H1 (cell line): ENCODE results near the gene USPL1. TPM values are rescaled to one million over a fixed set of nuclear protein-coding genes. Genes with fewer than 3 reads are reported as not detected.

Source experiments
- CTCF ChIA-PET: fragments of 300-600 bp; sonication (Branson Sonifier 250); formaldehyde crosslinking; loops from one replicate; lab custom pipeline; 2021; ENCODE audit not compliant: partially characterized antibody; lab: Charles Lee
- POLR2A ChIA-PET: fragments of 300-600 bp; sonication (Branson Sonifier 250); formaldehyde crosslinking; loops from one replicate; lab custom pipeline; 2021; ENCODE audit warnings: inconsistent platforms; ENCODE audit not compliant: partially characterized antibody; lab: Charles Lee
- DNase-seq, 2 experiments: peaks; one replicate each; pipeline versions ENCODE4 v3.0.0 to v3.0.0-alpha.2; 2010 to 2022; ENCODE audit warnings: low spot score in 2 of 2, low read depth in 1 of 2, mixed read lengths in 1 of 2
- FAIRE-seq: peaks from 2 replicates; lab custom pipeline; 2011; peaks lifted over from hg19 to GRCh38; lab: Jason Lieb, UNC
- H2AFZ ChIP-seq: 2 replicates; pipeline ENCODE4 v1.8.1; 2012; ENCODE audit warnings: low read length, inconsistent platforms
- H2AK5ac ChIP-seq: 2 replicates; pipeline ENCODE4 v1.6.1; 2013; ENCODE audit warnings: low read depth, low read length
- H2BK120ac ChIP-seq: replicated peaks from 2 replicates; pipeline ENCODE3; 2013; ENCODE audit warnings: low read depth, low read length, inconsistent platforms
- H2BK12ac ChIP-seq: 2 replicates; pipeline ENCODE4 v1.6.1; 2013; ENCODE audit warnings: low read depth, low read length
- H2BK15ac ChIP-seq: 2 replicates; pipeline ENCODE4 v1.6.1; 2013; ENCODE audit warnings: low read length
- H2BK20ac ChIP-seq: 2 replicates; pipeline ENCODE4 v1.6.1; 2013; ENCODE audit warnings: low read length
- H2BK5ac ChIP-seq: 2 replicates; pipeline ENCODE4 v1.6.1; 2013; ENCODE audit warnings: low read depth, low read length
- H3K14ac ChIP-seq: 2 replicates; pipeline ENCODE4 v1.6.1; 2013; ENCODE audit warnings: inconsistent platforms; ENCODE audit not compliant: insufficient read length
- H3K18ac ChIP-seq: 2 replicates; pipeline ENCODE4 v1.6.1; 2013; ENCODE audit warnings: low read length; ENCODE audit errors: extremely low read depth
- H3K23ac ChIP-seq: 2 replicates; pipeline ENCODE4 v1.6.1; 2013; ENCODE audit warnings: inconsistent platforms; ENCODE audit not compliant: insufficient read length
- H3K23me2 ChIP-seq: 2 replicates; pipeline ENCODE4 v1.6.1; 2013; ENCODE audit warnings: low read depth, low read length
- H3K27ac ChIP-seq: 2 replicates; pipeline ENCODE4 v1.6.1; 2011; ENCODE audit warnings: low read depth, low read length, inconsistent platforms
- H3K27me3 ChIP-seq, 4 experiments: replicated peaks in 1 of 4; 1 replicate in 1 of 4; 2 replicates in 3 of 4; pipeline versions ENCODE4 v1.6.1 to v1.8.1; 2011 to 2013; ENCODE audit warnings: low read length in 3 of 4, mild to moderate bottlenecking in 3 of 4, inconsistent platforms in 2 of 4, mixed read lengths in 2 of 4, moderate library complexity in 1 of 4; ENCODE audit not compliant: control insufficient read depth in 3 of 4, insufficient read depth in 3 of 4; ENCODE audit errors: extremely low read depth in 1 of 4
- H3K36me3 ChIP-seq, 4 experiments: 2 replicates each; pipeline versions ENCODE4 v1.6.1 to v1.8.1; 2011 to 2013; ENCODE audit warnings: mild to moderate bottlenecking in 4 of 4, low read length in 3 of 4, moderate library complexity in 2 of 4, control low read depth in 1 of 4, inconsistent platforms in 1 of 4; ENCODE audit not compliant: insufficient read depth in 4 of 4, control insufficient read depth in 2 of 4
- H3K4ac ChIP-seq: replicated peaks from 2 replicates; pipeline ENCODE3; 2013; ENCODE audit warnings: low read length, low read depth, mixed read lengths, inconsistent platforms; ENCODE audit not compliant: insufficient read length
- H3K4me1 ChIP-seq, 4 experiments: replicated peaks in 1 of 4; 1 replicate in 1 of 4; 2 replicates in 3 of 4; pipeline versions ENCODE4 v1.6.1 to v1.8.1; 2011 to 2013; ENCODE audit warnings: low read length in 3 of 4, inconsistent platforms in 2 of 4, mixed read lengths in 1 of 4; ENCODE audit not compliant: insufficient read depth in 4 of 4, control insufficient read depth in 3 of 4
- H3K4me2 ChIP-seq, 2 experiments: 2 replicates each; pipeline versions ENCODE4 v1.6.1 to v1.8.1; 2011 to 2013; ENCODE audit warnings: low read depth in 2 of 2, low read length in 2 of 2, control low read depth in 1 of 2, inconsistent platforms in 1 of 2, mild to moderate bottlenecking in 1 of 2; ENCODE audit not compliant: insufficient read depth in 1 of 2
- H3K4me3 ChIP-seq, 4 experiments: fragments of 200-600, 300-600 bp in 1 of 4; sonication (generic), shearing (Covaris generic), sonication (Bioruptor Twin) in 1 of 4; 2 replicates each; pipeline versions ENCODE4 v1.5.1 to v1.8.1; 2011 to 2016; ENCODE audit warnings: low read length in 4 of 4, low read depth in 3 of 4, control low read depth in 2 of 4, inconsistent platforms in 2 of 4, mild to moderate bottlenecking in 2 of 4, mixed read lengths in 1 of 4, moderate library complexity in 1 of 4; ENCODE audit not compliant: insufficient read depth in 2 of 4; ENCODE audit errors: extremely low read depth in 1 of 4
- H3K56ac ChIP-seq: replicated peaks from 2 replicates; pipeline ENCODE3; 2013; ENCODE audit warnings: low read depth, mild to moderate bottlenecking, mixed read lengths, low read length, inconsistent platforms; ENCODE audit not compliant: insufficient read length
- H3K79me1 ChIP-seq: 2 replicates; pipeline ENCODE4 v1.6.1; 2013; ENCODE audit warnings: low read depth, low read length, control low read depth
- H3K79me2 ChIP-seq, 2 experiments: 2 replicates each; pipeline versions ENCODE4 v1.6.1 to v1.8.1; 2012 to 2013; ENCODE audit warnings: low read length in 2 of 2, mild to moderate bottlenecking in 2 of 2, inconsistent platforms in 1 of 2; ENCODE audit not compliant: insufficient read depth in 2 of 2, control insufficient read depth in 1 of 2
- H3K9ac ChIP-seq, 4 experiments: replicated peaks in 1 of 4; 1 replicate in 1 of 4; 2 replicates in 3 of 4; pipeline versions ENCODE4 v1.6.1 to v1.8.1; 2011 to 2013; ENCODE audit warnings: low read depth in 3 of 4, low read length in 3 of 4, control low read depth in 2 of 4, mild to moderate bottlenecking in 2 of 4, moderate library complexity in 2 of 4, inconsistent platforms in 1 of 4; ENCODE audit errors: extremely low read depth in 1 of 4
- H3K9me3 ChIP-seq, 2 experiments: 2 replicates each; pipeline versions ENCODE4 v1.6.1 to v1.8.1; 2012 to 2013; ENCODE audit warnings: mild to moderate bottlenecking in 2 of 2, moderate library complexity in 2 of 2, control low read depth in 1 of 2, inconsistent platforms in 1 of 2, low read depth in 1 of 2, low read length in 1 of 2, mixed read lengths in 1 of 2; ENCODE audit not compliant: insufficient read depth in 2 of 2
- H4K20me1 ChIP-seq, 2 experiments: replicated peaks in 1 of 2; 2 replicates each; pipeline versions ENCODE3 to v1.8.1; 2011 to 2013; ENCODE audit warnings: inconsistent platforms in 2 of 2, low read length in 2 of 2, mild to moderate bottlenecking in 1 of 2; ENCODE audit not compliant: insufficient read depth in 2 of 2, control insufficient read depth in 1 of 2
- H4K5ac ChIP-seq: 2 replicates; pipeline ENCODE4 v1.6.1; 2013; ENCODE audit warnings: low read length, low read depth, mixed read lengths, inconsistent platforms; ENCODE audit not compliant: insufficient read length
- H4K8ac ChIP-seq: 2 replicates; pipeline ENCODE4 v1.8.0; 2013; ENCODE audit warnings: mild to moderate bottlenecking, moderate library complexity, low read length, inconsistent platforms; ENCODE audit not compliant: insufficient read depth; ENCODE audit errors: extremely low read depth
- H4K91ac ChIP-seq: replicated peaks from 2 replicates; pipeline ENCODE3; 2013; ENCODE audit warnings: low read length, mixed read lengths, inconsistent platforms; ENCODE audit not compliant: insufficient read length
- SIN3A ChIP-seq, 2 experiments: IDR thresholded peaks in 1 of 2; conservative IDR thresholded peaks in 1 of 2; 2 replicates each; pipeline ENCODE4 v1.6.1; 2011 to 2012; ENCODE audit warnings: low read length in 2 of 2, improper control_type of control experiment in 1 of 2, low read depth in 1 of 2, mild to moderate bottlenecking in 1 of 2
- WGBS, 2 experiments: shearing (Covaris generic) in 1 of 2; methylation state at CpG; one replicate each; pipeline versions ENCODE4 v1.1.6 to v1.1.7; 2013 to 2015; ENCODE audit warnings: low lambda C conversion rate in 2 of 2, mixed read lengths in 2 of 2, inconsistent platforms in 1 of 2, low coverage in 1 of 2, missing lambda C conversion rate in 1 of 2; ENCODE audit not compliant: insufficient replicate concordance in 2 of 2, insufficient coverage in 1 of 2, insufficient read length in 1 of 2; ENCODE audit errors: extremely low coverage in 1 of 2, missing lambda C conversion rate in 1 of 2; 5-methylcytosine and 5-hydroxymethylcytosine counted together
- polyA plus RNA-seq, 7 experiments: library from polyadenylated mRNA; depleted of rRNA in 3 of 7; stranded (reverse) in 5 of 7; unstranded in 2 of 7; fragments of >200 nt in 5 of 7; fragments of 200-250 nt in 2 of 7; gene quantifications; 1 replicate in 5 of 7; 2 replicates in 1 of 7; 4 replicates in 1 of 7; pipeline versions ENCODE4 v1.2.1 to v1.2.3, GENCODE V29; 2011 to 2013; ENCODE audit warnings: missing spikeins in 2 of 7, mixed read lengths in 2 of 7
- total RNA-seq: library from RNA; stranded (reverse); fragmentation: NEBNext Ultra II Directional; extraction: Animal tissue kit (Norgen Biotek cat#: 25700); gene quantifications from 2 replicates; pipeline ENCODE4 v1.2.1, GENCODE V29; 2021

The USPL1 gene
- total and polyA plus RNA-seq, 2 of the 8 experiments (the other 6 are each of a cell fraction or from before 2014, with no cell fraction given): 6.3 to 17.1 TPM

DNA sequence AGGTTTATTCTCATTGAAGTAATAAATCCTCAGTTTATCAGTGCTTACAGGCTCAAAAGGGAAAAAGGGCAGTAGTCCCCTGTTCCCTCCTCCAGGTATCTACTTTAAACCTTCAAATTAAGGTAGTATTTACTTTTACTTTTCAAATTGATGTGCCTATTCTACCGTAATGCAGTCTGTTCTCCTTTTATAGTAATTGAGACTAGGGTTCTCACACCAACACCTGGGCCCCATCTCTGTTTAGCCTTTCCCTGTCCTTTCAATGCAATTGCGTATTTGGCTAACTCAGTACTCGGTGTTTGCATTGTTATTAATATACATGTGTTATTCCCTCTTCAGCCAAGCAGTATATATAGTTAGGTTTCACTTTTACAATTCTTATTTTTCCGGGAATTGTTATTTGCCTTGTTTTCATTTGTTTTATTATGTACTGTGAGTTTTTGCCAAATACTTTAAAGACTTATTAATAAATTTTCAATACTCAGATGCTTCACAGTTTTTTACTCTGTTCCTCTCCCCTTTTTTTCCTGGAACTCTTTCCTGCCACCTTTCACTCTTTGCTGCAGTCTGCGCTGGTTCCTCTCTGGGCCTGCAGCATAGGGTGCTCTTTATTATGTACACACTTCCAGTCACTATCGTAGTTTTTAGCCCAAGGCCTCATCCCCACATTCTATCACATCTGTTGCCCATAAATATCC, 30.3 kb downstream of the USPL1 start:
- Histone ChIP-seq H3K4ac (no peak overlapping the region), H3K56ac (no peak overlapping the region), H2AFZ (no peak overlapping the region), H2BK120ac (no peak overlapping the region), H3K14ac (no peak overlapping the region), H3K27ac (no peak overlapping the region), H4K8ac (no peak overlapping the region), H4K91ac (no peak overlapping the region), H2BK12ac (no peak overlapping the region), H3K18ac (no peak overlapping the region), H3K23ac (no peak overlapping the region), H3K23me2 (no peaks in the 10 kb centered on the region), H3K36me3 (peaks cover 6 to 54% (median 35%) of the 10 kb centered on the region in 4 experiments), H3K9me3 (no peaks in the 10 kb centered on the region), H3K79me1 (no peaks in the 10 kb centered on the region), H3K4me3 (no peak overlapping the region), H3K79me2 (no peaks in the 10 kb centered on the region), H2BK15ac (no peak overlapping the region), H4K20me1 (no peaks in the 10 kb centered on the region), H3K9ac (peak overlapping the region in 1 of 4 experiments; percentile 49; a peak in 1 of 7 replicates), H4K5ac (no peak overlapping the region), H3K4me1 (no peaks in the 10 kb centered on the region), H2AK5ac (no peak overlapping the region), H2BK20ac (no peak overlapping the region), H2BK5ac (no peak overlapping the region), H3K4me2 (no peak overlapping the region), H3K27me3 (no peaks in the 10 kb centered on the region)
- no peak for FAIRE-seq
- DNase-seq: no peak
- ChIA-PET CTCF (no interaction called here), POLR2A (no interaction called here)
- WGBS, 2 experiments: 93% methylated on average over 6 of the region's 6 CpGs; no CpG with 5 or more reads in 1 of the 2 experiments
- no peak for TF ChIP-seq SIN3A (conservative IDR thresholded peaks at IDR 0.05 in 1 of 2, IDR thresholded peaks at IDR 0.05 in 1 of 2; ENCODE audit: low read depth in 1 of 2, low read length in 2 of 2)
